HL-60 (cell line): Measurements from ENCODE around the gene OS9.

Source experiments
- GABPA ChIP-seq: IDR thresholded peaks from 2 replicates; pipeline ENCODE4 v1.6.1; 2012; ENCODE audit warnings: low read depth
- POLR2AphosphoS5 ChIP-seq: IDR thresholded peaks from 2 replicates; pipeline ENCODE4 v1.6.1; 2012; ENCODE audit warnings: low read depth
- SPI1 ChIP-seq: IDR thresholded peaks from 2 replicates; pipeline ENCODE4 v1.6.1; 2012; ENCODE audit warnings: low read depth, mild to moderate bottlenecking, borderline replicate concordance
- TF ChIP-seq, protein P1 (sequence below): IDR thresholded peaks from one replicate; pipeline ENCODE4 v1.5.1; 2011; ENCODE audit warnings: low read length, control low read depth, inconsistent platforms; ENCODE audit not compliant: insufficient read depth
- TF ChIP-seq, protein P2 (sequence below): IDR thresholded peaks from 2 replicates; pipeline ENCODE4 v1.6.1; 2012; ENCODE audit warnings: low read depth; ENCODE audit not compliant: insufficient replicate concordance

DNA sequence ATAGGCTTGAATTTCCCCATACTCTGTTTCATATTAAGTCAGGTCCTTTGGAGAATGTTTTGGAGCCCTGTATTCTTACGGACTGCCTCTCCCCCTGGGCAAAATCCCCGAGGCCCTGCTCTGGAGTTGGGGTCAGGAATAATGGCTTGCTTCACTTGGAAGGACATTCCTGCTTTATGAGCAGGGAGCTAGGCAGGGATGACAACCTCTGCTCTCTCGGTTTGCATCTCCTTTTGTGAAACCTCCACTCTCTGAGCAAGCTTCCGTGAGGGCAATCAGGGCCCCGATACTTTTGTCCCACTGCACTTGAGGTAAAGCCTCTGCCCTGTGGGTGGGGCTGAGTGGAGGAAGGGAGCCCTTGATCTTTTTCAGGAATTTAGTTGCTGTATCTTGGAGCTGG lies 19.3 kb downstream of the OS9 start:
- TF ChIP-seq POLR2AphosphoS5 = no peak
- TF ChIP-seq, protein P1, sequence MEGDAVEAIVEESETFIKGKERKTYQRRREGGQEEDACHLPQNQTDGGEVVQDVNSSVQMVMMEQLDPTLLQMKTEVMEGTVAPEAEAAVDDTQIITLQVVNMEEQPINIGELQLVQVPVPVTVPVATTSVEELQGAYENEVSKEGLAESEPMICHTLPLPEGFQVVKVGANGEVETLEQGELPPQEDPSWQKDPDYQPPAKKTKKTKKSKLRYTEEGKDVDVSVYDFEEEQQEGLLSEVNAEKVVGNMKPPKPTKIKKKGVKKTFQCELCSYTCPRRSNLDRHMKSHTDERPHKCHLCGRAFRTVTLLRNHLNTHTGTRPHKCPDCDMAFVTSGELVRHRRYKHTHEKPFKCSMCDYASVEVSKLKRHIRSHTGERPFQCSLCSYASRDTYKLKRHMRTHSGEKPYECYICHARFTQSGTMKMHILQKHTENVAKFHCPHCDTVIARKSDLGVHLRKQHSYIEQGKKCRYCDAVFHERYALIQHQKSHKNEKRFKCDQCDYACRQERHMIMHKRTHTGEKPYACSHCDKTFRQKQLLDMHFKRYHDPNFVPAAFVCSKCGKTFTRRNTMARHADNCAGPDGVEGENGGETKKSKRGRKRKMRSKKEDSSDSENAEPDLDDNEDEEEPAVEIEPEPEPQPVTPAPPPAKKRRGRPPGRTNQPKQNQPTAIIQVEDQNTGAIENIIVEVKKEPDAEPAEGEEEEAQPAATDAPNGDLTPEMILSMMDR = no peak
- no peak for TF ChIP-seq SPI1
- TF ChIP-seq, protein P2, sequence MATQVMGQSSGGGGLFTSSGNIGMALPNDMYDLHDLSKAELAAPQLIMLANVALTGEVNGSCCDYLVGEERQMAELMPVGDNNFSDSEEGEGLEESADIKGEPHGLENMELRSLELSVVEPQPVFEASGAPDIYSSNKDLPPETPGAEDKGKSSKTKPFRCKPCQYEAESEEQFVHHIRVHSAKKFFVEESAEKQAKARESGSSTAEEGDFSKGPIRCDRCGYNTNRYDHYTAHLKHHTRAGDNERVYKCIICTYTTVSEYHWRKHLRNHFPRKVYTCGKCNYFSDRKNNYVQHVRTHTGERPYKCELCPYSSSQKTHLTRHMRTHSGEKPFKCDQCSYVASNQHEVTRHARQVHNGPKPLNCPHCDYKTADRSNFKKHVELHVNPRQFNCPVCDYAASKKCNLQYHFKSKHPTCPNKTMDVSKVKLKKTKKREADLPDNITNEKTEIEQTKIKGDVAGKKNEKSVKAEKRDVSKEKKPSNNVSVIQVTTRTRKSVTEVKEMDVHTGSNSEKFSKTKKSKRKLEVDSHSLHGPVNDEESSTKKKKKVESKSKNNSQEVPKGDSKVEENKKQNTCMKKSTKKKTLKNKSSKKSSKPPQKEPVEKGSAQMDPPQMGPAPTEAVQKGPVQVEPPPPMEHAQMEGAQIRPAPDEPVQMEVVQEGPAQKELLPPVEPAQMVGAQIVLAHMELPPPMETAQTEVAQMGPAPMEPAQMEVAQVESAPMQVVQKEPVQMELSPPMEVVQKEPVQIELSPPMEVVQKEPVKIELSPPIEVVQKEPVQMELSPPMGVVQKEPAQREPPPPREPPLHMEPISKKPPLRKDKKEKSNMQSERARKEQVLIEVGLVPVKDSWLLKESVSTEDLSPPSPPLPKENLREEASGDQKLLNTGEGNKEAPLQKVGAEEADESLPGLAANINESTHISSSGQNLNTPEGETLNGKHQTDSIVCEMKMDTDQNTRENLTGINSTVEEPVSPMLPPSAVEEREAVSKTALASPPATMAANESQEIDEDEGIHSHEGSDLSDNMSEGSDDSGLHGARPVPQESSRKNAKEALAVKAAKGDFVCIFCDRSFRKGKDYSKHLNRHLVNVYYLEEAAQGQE = no peak
- no peak for TF ChIP-seq GABPA
